Lower leg skin (tissue), 3 donors: ENCODE data around the gene MSL3.

ENCODE experiments used
- CTCF ChIP-seq, 3 donors: fragments of 450-650 bp; IDR thresholded peaks; one replicate each; pipeline ENCODE4 v1.5.1; 2016; ENCODE audit warnings: antibody characterized with exemption in 3 of 3, mild to moderate bottlenecking in 3 of 3, moderate library complexity in 2 of 3
- POLR2A ChIP-seq, 2 donors: fragments of 450-650 bp; IDR thresholded peaks; one replicate each; pipeline ENCODE4 v1.6.1; 2016 to 2017; ENCODE audit warnings: antibody characterized with exemption in 2 of 2, mild to moderate bottlenecking in 1 of 2, moderate library complexity in 1 of 2

- TF ChIP-seq CTCF (IDR thresholded peaks at IDR 0.05), result no peak
- no peak for TF ChIP-seq POLR2A (IDR thresholded peaks at IDR 0.05)
These were observed 23.1 kb downstream of the MSL3 start for GRCh38 chrX:11781133-11781532.
